ENCODE results near the gene R3HDM2.

R3HDM2 gene

GRCh38 chr12:57261428-57261865 lies 169.4 kb downstream of the R3HDM2 start:
- Histone ChIP-seq H3K4me3 (ENCODE audit: low read length) (no peak overlapping the region), H2AFZ (ENCODE audit: low read depth, low read length) (no peak overlapping the region), H3K27me3 (ENCODE audit: insufficient read depth, low read length) (no peaks in the 10 kb centered on the region), H3K9me3 (ENCODE audit: low read length) (no peaks in the 10 kb centered on the region), H3K36me3 (ENCODE audit: insufficient read depth, low read length) (peaks cover 37% of the 10 kb centered on the region), H3K4me1 (ENCODE audit: insufficient read depth, low read length) (peaks cover 15% of the 10 kb centered on the region)

- Histone ChIP-seq H3K9me3 (ENCODE audit: low read length) (no peaks in the 10 kb centered on the region), H3K36me3 (ENCODE audit: insufficient read depth, low read length) (peaks cover 43% of the 10 kb centered on the region), H3K4me1 (ENCODE audit: insufficient read depth, low read length) (peaks cover 15% of the 10 kb centered on the region), H2AFZ (ENCODE audit: low read depth, low read length) (no peak overlapping the region), H3K4me3 (ENCODE audit: low read length) (no peak overlapping the region), H3K27me3 (ENCODE audit: insufficient read depth, low read length) (no peaks in the 10 kb centered on the region)
Observed at GRCh38 chr12:57260366-57260765, 170.5 kb downstream of the R3HDM2 start.

- no peak overlapping the region for H3K4me3 ChIP-seq (ENCODE audit: low read length)
- peaks cover 51% of the 10 kb centered on the region for H3K36me3 ChIP-seq (ENCODE audit: insufficient read depth, low read length)
- no peaks in the 10 kb centered on the region for H3K9me3 ChIP-seq (ENCODE audit: low read length)
- no peak overlapping the region for H2AFZ ChIP-seq (ENCODE audit: low read depth, low read length)
- peaks cover 15% of the 10 kb centered on the region for H3K4me1 ChIP-seq (ENCODE audit: insufficient read depth, low read length)
- no peaks in the 10 kb centered on the region for H3K27me3 ChIP-seq (ENCODE audit: insufficient read depth, low read length)
Observed at GRCh38 chr12:57258977-57259970, 171.6 kb downstream of the R3HDM2 start.

- H3K4me3 ChIP-seq (ENCODE audit: low read length): no peak overlapping the region
- H3K4me1 ChIP-seq (ENCODE audit: insufficient read depth, low read length): peaks cover 2% of the 10 kb centered on the region
- no peaks in the 10 kb centered on the region for H3K9me3 ChIP-seq (ENCODE audit: low read length)
- H3K27me3 ChIP-seq (ENCODE audit: insufficient read depth, low read length): no peaks in the 10 kb centered on the region
- H2AFZ ChIP-seq (ENCODE audit: low read depth, low read length): no peak overlapping the region
- peaks cover 52% of the 10 kb centered on the region for H3K36me3 ChIP-seq (ENCODE audit: insufficient read depth, low read length)
Observed at GRCh38 chr12:57255916-57256315, 174.9 kb downstream of the R3HDM2 start.

- H3K9me3 ChIP-seq (ENCODE audit: low read length): no peaks in the 10 kb centered on the region
- peaks cover 47% of the 10 kb centered on the region for H3K36me3 ChIP-seq (ENCODE audit: insufficient read depth, low read length)
- H3K4me1 ChIP-seq (ENCODE audit: insufficient read depth, low read length): no peaks in the 10 kb centered on the region
- H3K4me3 ChIP-seq (ENCODE audit: low read length): no peak overlapping the region
- no peak overlapping the region for H2AFZ ChIP-seq (ENCODE audit: low read depth, low read length)
- H3K27me3 ChIP-seq (ENCODE audit: insufficient read depth, low read length): no peaks in the 10 kb centered on the region
Observed at GRCh38 chr12:57254506-57255280, 176.2 kb downstream of the R3HDM2 start.

- Histone ChIP-seq H3K36me3 (ENCODE audit: insufficient read depth, low read length) (peaks cover 18% of the 10 kb centered on the region), H2AFZ (ENCODE audit: low read depth, low read length) (no peak within 1 kb of the TSS), H3K27me3 (ENCODE audit: insufficient read depth, low read length) (no peaks in the 10 kb centered on the region), H3K9me3 (ENCODE audit: low read length) (no peaks in the 10 kb centered on the region), H3K4me3 (ENCODE audit: low read length) (no peak within 1 kb of the TSS), H3K4me1 (ENCODE audit: insufficient read depth, low read length) (no peaks in the 10 kb centered on the region)
Observed at GRCh38 chr12:57250956-57251355, 179.9 kb downstream of the R3HDM2 start, which contains the start of gene STAC3. STAC3 (minus strand) TSS chr12:57251187; CDS start chr12:57249636, 1,551 bp downstream.

- Histone ChIP-seq H3K36me3 (ENCODE audit: insufficient read depth, low read length) (peaks cover 14% of the 10 kb centered on the region), H3K4me3 (ENCODE audit: low read length) (no peak overlapping the region), H2AFZ (ENCODE audit: low read depth, low read length) (no peak overlapping the region), H3K4me1 (ENCODE audit: insufficient read depth, low read length) (no peaks in the 10 kb centered on the region), H3K9me3 (ENCODE audit: low read length) (no peaks in the 10 kb centered on the region), H3K27me3 (ENCODE audit: insufficient read depth, low read length) (no peaks in the 10 kb centered on the region)
Observed at GRCh38 chr12:57250541-57250940, 180.3 kb downstream of the R3HDM2 start.

GRCh38 chr12:57248934-57249742 lies 181.7 kb downstream of the R3HDM2 start:
- H3K27me3 ChIP-seq (ENCODE audit: insufficient read depth, low read length): no peaks in the 10 kb centered on the region
- H3K4me1 ChIP-seq (ENCODE audit: insufficient read depth, low read length): no peaks in the 10 kb centered on the region
- H3K36me3 ChIP-seq (ENCODE audit: insufficient read depth, low read length): no peaks in the 10 kb centered on the region
- no peaks in the 10 kb centered on the region for H3K9me3 ChIP-seq (ENCODE audit: low read length)
- no peak overlapping the region for H3K4me3 ChIP-seq (ENCODE audit: low read length)
- no peak overlapping the region for H2AFZ ChIP-seq (ENCODE audit: low read depth, low read length)

- peaks cover 1% of the 10 kb centered on the region for H3K27me3 ChIP-seq (ENCODE audit: insufficient read depth, low read length)
- no peaks in the 10 kb centered on the region for H3K36me3 ChIP-seq (ENCODE audit: insufficient read depth, low read length)
- H3K4me1 ChIP-seq (ENCODE audit: insufficient read depth, low read length): peaks cover 8% of the 10 kb centered on the region
- no peak overlapping the region for H3K4me3 ChIP-seq (ENCODE audit: low read length)
- no peak overlapping the region for H2AFZ ChIP-seq (ENCODE audit: low read depth, low read length)
- H3K9me3 ChIP-seq (ENCODE audit: low read length): no peaks in the 10 kb centered on the region
Observed at GRCh38 chr12:57247041-57247440, 183.8 kb downstream of the R3HDM2 start.

- H3K4me1 ChIP-seq (ENCODE audit: insufficient read depth, low read length): peaks cover 31% of the 10 kb centered on the region
- H3K27me3 ChIP-seq (ENCODE audit: insufficient read depth, low read length): peaks cover 9% of the 10 kb centered on the region
- no peak overlapping the region for H2AFZ ChIP-seq (ENCODE audit: low read depth, low read length)
- H3K9me3 ChIP-seq (ENCODE audit: low read length): no peaks in the 10 kb centered on the region
- H3K36me3 ChIP-seq (ENCODE audit: insufficient read depth, low read length): no peaks in the 10 kb centered on the region
- H3K4me3 ChIP-seq (ENCODE audit: low read length): no peak overlapping the region
Observed at GRCh38 chr12:57244312-57244696, 186.5 kb downstream of the R3HDM2 start.

GRCh38 chr12:57243521-57244311 lies 187.1 kb downstream of the R3HDM2 start:
- Histone ChIP-seq H3K36me3 (ENCODE audit: insufficient read depth, low read length) (no peaks in the 10 kb centered on the region), H3K4me1 (ENCODE audit: insufficient read depth, low read length) (peaks cover 32% of the 10 kb centered on the region), H3K27me3 (ENCODE audit: insufficient read depth, low read length) (peaks cover 9% of the 10 kb centered on the region), H2AFZ (ENCODE audit: low read depth, low read length) (no peak overlapping the region), H3K9me3 (ENCODE audit: low read length) (no peaks in the 10 kb centered on the region), H3K4me3 (ENCODE audit: low read length) (no peak overlapping the region)

Measured in neuron (in vitro differentiated cells).